HG03196 (cell line): Measurements from ENCODE around the gene CDKAL1.
"Not testable (repeated sequence)": the region's sequence is repeated elsewhere in the genome, so short reads cannot be mapped to it uniquely, and the experiment has no call there.

Experiments used
- ATAC-seq: cut with Tn5 transposase; IDR thresholded peaks from one replicate; pipeline ENCODE4 v1.9.1; 2021; ENCODE audit not compliant: unreplicated experiment

Gene CDKAL1

DNA sequence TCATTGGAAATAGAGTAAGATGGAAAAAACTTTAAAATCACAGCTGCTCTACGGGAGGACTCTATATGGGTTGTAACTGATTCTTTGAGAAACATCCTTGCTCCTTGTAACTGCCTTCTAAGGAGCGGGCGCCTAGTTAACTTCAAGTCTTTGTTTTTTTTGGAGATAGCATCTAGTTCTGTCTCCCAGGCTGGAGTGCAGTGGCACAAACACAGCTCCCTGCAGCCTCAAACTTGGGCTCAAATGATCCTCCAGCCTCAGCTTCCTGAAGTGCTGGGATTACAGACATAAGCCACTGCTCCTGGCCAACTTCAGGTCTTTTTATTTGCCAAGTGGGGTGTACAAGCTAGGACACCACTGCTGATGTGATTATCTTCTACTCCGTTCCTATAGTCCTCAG lies 552.9 kb downstream of the CDKAL1 start:
- no peak for ATAC-seq

DNA sequence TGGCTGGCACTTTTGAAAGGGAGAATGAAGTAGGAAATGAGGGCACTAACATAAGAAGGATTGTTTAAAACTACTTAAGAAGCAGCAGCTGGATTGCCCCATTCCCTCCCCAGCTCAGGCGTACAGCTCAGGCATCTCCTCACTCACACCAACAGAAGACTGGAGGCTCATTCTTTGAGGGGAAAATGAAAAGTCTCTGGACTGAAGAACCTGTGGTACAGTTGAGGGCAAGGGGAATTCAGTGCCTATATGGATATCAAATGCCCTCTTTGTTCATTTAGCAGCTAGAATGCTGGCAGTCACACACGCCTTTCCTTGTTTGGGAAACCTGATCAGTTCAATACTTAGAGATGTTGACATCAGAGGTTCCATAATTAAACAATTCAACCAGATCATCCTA lies 557.2 kb downstream of the CDKAL1 start:
- ATAC-seq = no peak

DNA sequence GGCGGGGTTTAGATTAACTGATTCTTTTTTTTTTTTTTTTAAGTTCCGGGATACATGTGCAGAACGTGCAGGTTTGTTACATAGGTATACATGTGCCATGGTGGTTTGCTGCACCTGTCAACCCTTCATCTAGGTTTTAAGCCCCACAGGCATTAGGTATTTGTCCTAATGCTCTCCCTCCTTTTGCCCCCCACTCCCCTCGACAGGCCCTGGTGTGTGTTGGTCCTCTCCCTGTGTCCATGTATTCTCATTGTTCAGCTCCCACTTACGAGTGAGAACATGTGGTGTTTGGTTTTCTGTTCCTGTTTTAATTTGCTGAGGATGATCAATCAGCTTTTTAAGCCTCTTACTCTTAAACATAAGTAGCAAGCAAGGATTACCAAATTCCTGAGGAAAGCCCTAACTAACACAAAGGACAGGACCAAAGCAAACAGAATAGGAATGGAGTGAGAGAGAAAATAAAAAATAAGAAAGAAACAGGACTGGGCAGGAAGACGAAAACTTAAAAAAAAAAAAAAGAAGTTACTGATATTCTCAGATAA lies 558.0 kb downstream of the CDKAL1 start:
- not testable (repeated sequence) for ATAC-seq

DNA sequence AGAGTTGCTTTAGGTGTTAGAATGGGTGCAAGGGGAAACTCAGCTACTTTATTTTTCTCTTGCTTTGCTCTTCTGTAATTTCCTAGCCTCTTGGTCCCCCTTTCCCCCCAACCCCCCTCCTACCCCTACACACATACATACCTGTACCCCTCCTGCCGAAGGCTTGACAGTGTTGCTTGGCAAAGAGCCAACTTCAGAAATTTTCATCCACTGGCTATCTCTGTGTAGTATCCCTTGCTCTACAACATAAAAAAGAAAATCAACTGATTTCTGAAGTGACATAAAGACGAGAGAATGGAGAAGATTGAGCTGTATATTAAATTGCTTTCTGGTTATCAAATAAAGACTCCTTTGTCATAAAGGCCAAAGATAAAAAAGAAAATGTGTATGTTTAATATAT lies 561.2 kb downstream of the CDKAL1 start:
- ATAC-seq = no peak

DNA sequence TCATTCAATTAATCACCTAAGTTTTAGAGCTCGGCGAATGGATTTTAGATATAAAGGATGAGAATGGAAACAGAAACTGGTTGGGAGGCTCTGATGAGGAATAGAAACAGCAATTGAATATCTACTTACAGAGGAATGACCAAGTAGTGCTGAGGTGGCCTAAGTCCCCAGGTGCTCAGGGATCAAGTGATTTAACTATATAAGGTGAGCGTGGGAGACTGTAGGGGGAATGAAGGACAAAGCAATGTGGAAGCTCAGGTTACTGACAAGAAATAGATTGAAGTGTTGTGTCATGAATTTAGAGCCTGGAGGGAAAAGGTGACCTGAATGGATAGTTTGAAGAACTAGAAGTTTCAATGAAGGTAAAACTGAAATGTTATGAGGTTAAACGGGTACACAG lies 563.9 kb downstream of the CDKAL1 start:
- no peak for ATAC-seq

DNA sequence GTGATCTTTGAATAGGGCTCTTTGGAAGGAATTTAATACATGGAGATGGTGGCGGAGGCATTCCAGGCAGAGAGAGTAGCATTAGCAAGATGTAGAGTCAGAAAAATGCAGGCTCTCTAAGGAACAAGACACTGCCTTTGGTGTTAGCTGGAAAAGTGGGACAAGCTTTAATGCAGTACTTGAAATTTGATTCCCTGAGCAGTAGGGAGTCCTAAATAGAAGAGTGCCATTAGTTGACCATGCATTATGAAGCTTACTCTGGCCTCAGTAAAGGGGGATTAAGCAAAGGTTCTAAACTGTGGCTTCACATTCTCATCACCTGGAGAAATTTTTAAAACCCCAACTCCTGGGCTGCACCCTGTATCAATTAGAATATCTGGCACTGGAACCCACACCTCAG lies 564.5 kb downstream of the CDKAL1 start:
- ATAC-seq = no peak

DNA sequence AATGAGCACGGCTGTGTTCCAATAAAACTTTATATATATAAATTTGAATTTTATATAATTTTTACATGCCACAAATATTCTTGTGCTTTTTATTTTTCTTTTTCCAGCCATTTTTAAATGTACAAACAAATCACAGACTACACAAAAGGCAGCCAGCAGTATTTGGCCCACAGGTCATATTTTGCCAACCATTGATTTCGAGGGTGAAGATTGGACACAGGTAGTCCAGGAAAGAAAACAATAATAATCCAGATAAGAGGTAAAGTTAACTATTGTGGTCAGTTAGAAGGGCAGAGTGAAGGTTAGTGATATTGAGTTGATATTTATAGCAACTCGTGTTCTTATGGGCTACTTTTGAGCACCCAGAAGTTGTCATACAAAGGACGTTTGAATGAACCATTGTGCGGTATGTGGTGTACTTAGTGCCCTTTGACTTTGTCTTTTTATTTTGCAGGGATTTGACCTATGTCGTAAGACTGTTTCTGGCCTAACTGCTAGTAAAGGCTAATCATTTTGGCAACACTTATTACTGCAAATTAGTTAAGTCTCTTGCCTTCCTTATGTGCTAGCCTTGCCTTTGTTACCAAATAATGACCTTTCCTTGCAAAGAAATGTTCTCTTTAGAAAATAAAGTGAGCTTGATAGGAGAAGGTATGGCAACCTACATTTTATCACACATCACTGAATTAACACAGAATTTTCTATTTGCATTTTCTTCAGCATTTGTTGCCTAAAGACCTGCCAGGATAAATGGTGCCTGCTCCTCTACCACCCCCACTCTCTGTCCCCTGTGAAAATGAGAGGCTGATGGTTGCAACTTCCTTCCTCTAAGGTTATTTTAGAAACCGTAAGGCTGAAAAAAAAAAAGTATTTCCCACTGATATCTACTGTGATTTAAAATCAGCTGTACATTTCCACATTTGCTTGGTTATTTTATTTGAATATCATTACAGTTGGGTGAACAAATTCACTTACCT lies 565.4 kb downstream of the CDKAL1 start:
- no peak for ATAC-seq

DNA sequence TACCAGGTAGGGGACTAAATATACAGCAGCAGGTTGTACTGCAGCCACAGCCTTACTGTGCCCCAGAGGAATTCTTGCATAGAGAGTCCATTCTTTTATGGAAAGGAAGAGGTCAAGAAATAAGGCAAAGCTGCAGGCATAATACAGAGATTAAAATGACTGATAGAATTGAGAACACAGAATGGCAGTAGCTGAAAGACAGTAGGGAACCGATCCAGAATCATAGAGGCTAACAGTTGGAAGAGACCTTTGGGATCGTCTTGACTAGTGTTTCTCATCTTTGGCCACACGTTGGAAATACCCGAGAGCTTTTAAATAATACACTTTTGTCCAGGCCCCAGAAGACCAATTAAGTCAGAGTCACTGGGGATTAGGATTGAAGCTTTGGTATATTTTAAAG lies 566.7 kb downstream of the CDKAL1 start:
- ATAC-seq = no peak

DNA sequence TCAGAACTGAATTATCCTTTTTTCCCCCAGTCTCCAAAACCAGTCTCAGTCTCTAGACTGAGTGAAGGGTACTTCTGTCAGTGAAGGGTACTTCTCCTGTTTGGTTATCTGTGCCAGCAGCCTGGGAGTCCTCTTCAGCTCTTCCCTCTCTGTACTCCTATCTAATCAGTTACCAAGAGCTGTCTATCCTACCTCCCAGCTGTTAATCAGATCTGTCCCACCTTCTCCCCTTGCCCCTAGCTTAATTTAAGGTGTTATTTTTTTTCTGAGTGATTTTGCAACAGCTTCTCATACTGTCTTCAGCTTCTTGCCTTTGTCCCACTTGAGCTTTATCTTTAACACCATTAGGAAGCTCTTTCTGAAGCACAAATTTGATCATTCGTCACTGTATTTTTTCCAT lies 567.4 kb downstream of the CDKAL1 start:
- no peak for ATAC-seq

DNA sequence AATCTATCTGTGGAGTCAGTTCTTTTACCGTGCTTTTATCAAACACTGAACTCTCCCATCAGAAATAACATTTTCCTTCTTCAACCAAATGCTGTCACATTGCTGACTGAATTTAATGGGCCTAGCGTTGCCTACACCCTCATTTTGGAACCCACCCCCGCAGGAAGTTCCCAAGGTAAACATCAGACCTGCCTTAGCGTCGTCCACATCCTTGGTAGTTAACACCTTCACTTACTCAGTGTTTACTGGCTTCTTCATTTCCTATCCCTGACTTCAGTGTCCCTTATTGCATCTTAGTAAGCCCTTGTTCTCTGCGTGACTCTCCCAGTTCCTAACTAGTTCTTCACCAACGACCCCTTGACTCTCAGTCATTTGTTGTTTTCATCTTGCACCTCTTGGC lies 567.9 kb downstream of the CDKAL1 start:
- ATAC-seq = no peak

DNA sequence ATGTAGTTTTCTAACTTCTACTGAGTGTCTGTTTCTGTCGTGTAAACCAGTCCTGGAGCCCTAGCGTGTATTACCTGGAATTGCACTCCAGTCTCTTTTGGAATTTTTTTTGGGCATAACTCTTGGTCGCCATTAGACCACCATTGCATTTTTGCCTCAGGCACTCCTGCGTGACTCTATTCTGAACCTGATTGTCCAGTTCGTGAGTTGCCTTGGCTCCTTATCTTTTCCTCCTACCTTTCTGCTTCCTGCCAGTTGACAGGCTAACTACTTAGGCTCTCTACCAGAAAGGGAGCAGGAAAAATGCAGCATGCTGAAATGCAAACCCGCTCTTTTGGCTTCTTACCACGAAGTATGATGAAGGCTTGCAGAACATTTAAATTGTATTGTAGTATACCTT lies 568.4 kb downstream of the CDKAL1 start:
- no peak for ATAC-seq

DNA sequence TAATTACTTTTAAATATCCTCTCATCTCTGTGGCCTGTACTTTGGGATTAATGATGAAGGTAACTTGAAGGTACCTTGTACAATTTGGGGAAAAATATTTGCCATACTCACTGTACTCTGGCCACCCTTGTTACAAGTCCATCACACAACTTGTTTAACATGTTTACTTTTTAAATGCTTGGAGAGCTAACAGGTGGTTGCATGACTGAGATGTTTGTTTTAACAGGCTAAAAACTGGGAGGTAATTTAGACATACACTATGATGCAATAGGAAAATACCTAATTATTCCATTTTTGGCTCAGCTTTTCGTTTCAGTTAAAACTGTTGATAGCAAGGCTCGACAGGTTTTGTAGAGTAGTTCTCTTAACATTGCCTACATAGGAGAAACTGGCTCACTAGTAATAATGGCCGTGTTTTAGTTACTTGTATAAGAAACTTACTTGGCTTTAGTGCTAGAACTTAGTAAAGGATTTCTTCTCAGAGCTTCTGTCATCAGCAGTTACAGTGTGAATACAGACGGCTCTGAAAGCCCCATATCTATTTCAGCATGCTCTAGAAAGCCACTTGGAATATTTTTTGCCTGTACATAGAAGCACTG lies 569.5 kb downstream of the CDKAL1 start:
- no peak for ATAC-seq

DNA sequence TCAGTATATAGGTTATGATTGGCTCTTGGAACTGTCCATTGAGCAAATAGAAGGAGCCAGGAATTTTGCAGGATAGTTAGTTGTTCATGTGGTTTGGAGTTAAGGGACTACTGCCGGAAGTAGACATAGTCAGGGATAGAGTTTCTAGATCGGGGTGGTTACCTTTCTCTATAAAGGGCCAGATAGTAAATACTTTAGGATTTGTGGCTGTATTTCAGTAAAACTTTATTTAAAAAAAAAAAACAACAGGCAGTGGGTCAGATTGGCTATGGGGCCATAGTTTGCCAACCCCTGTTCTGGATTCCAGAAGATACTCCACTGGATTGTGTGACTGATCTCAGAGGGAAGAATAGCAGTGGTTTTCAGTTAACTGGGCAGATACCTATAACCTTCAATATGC lies 570.0 kb downstream of the CDKAL1 start:
- ATAC-seq = no peak

DNA sequence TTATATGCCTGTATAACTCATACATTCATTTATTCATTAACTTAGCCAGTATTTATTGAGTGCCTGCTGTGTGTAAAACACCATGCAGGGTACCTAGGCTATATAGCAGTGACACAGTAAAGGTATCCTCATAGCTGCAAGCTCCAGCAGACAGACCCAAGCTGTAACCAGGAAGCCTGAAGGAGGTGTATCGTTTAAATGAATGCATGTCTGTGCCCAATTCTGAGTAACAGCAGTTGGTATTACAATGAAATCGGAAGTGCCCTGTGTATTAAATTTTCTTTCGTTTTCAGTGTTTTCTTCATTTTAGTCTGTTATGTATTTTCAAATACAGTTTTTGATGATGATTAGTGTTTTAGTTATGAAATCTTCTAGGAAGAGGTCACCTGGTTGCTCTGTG lies 573.5 kb downstream of the CDKAL1 start:
- no peak for ATAC-seq

DNA sequence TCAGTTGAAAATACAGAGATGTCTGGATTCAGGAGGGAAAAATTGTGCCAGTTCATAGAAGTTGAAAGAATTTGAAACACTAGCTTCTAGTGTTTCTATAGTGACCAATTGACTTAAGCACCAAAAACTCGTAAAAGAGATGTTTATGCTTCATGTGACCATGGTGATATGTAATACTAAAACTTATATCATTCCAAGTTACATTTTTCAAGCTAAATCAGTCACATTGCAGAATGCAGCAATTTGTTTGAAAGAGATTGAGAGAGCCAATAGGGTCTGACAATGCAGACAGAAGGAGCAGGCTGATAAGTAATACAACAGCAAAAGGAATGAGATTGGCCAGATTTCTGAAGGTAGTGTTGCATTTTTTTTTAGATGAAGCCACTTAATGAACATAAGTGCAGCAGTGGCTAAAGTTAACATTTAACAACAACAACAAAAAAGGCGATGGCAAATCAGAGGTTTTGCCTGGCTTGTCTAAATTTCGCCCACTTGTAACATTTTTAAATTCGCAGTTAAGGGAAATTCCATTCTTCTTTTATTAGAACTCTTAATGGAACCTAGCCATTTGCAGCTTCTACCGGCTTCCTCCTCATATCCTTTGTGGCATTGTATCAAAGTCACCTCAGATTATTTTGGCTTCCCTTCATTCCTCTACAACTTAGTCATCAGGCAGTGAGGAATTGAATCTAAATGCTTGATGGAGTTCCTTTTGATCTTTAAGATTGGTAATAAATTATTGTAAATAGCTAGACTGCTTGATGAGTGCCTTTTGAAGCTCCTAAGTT lies 575.3 kb downstream of the CDKAL1 start:
- ATAC-seq = no peak

DNA sequence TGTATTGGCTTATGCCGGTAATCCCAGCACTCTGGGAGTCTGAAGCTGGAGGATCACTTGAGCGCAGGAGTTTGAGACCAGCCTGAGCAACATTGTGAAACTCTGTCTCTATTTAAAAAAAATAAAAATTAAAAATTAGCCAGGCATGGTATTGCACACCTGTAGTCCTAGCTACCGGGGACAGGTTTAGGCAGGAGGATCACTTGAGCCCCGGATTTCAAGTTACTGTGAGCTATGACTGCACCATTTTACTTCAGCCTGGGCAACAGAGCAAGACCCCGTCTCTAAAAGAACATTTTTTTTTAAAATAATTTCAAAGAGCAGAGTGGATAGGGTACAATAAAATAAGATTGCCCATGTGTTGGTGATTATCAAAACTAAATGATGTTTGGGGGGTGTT lies 576.4 kb downstream of the CDKAL1 start:
- no peak for ATAC-seq

DNA sequence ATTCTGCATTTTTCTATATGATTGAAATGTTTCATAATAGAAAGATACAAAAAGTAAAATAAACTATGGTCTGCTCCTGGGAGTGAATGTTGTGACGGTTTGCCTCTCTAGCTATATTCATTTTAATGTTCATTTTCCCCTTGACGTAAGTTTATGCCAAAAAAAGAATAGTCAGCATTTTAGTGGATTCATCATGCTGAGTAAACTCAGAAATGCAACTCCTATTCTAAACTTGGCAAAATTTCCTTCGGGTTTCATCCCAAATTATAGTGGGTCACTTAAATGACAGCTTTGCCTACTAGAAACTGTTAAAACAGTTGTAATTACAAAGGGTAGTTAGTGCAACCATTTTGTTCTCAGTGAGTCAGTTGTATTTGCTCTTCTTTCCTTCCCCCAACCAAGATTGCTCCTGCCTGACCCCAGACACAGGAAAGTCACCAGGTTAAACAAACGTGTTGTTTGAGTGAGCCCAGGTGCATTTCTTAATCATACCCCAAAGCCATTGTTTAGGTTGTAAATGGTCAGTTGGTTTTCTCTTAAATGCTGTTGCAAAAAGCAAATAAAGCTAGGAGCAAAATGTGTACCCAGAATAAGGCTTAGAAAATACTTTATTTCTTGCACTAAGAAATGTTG lies 577.0 kb downstream of the CDKAL1 start:
- ATAC-seq = no peak

DNA sequence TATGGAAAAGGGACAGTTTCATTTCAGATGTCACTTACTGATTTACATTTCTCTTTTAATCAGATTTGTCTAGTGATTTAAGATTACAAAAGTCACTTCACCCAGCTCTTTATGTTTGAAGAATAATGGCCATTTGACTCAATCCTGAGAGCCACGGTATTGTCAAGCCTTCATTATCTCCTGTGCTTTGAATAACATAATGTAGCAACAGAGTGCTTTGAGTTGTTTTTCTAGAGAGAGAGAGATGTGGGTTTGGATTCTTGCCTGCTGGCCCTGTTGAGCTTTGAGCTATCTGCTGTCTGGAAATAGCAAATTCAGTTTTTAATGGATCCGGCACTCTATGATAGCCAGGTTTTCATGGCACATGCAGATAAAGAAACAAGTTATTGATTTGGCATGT lies 580.9 kb downstream of the CDKAL1 start:
- no peak for ATAC-seq

DNA sequence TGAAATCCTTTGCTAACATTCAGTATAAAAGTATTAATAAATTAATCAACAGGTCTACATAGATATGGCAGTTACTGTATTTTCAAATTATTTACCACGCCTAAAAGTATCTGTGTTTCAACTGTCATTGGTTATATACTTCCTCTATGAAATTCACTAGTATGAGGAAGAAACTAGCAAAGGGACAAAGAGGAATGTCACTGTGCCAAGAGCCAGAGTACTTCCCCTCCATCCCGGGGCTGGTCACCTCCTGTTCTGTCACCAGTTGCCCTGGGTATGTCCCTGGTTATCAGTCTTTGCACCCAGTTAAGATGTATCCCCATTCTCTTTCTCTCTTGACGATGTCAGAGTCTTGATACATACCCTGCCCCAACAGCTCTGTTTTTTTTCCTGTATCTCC lies 582.5 kb downstream of the CDKAL1 start:
- ATAC-seq = no peak

DNA sequence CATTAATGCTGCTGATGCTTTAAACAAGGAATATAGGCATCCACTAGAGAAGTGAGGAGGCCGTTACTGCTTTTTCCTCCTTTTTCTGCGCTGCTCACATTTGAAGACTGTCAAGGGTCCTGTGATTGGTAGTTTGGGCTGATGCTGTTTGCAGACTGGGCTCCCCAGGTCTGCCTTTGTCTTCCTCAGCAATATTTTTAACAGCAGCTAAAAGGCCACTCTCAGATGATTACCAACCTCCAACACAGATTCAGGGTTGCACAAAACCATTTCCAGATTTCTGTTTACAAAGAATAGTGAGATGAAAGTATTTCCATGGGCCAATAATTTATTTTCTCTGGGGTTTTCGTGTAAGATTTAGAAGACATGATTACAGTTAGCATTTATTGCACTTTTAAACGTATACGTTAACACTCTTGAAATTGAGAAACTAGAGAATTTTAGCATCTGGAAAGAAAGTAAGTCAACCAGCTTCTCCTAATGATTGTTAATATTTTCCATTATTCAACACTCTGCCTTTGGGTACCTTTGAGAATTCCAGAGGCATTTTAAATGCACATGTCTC lies 584.0 kb downstream of the CDKAL1 start:
- no peak for ATAC-seq
